SU-DHL-6 (cell line): ENCODE results near the gene PLCB1.

ENCODE experiments used
- EZH2phosphoT487 ChIP-seq: fragments of 200-600 bp; sonication (generic), shearing (Covaris generic); conservative IDR thresholded peaks from 2 replicates; pipeline ENCODE4 v1.6.1; 2018; ENCODE audit warnings: mild to moderate bottlenecking, antibody characterized with exemption, low read length, moderate library complexity, mixed read lengths
- TF ChIP-seq, protein P1 (sequence below): fragments of 200-600 bp; sonication (generic); IDR thresholded peaks from one replicate; pipeline ENCODE4 v1.5.1; 2017; ENCODE audit warnings: antibody characterized with exemption, mild to moderate bottlenecking, low read length, moderate library complexity; ENCODE audit not compliant: insufficient read depth, poor library complexity, severe bottlenecking

GRCh38 chr20:8542110-8542486, 410.0 kb downstream of the PLCB1 start:
- TF ChIP-seq, protein P1, sequence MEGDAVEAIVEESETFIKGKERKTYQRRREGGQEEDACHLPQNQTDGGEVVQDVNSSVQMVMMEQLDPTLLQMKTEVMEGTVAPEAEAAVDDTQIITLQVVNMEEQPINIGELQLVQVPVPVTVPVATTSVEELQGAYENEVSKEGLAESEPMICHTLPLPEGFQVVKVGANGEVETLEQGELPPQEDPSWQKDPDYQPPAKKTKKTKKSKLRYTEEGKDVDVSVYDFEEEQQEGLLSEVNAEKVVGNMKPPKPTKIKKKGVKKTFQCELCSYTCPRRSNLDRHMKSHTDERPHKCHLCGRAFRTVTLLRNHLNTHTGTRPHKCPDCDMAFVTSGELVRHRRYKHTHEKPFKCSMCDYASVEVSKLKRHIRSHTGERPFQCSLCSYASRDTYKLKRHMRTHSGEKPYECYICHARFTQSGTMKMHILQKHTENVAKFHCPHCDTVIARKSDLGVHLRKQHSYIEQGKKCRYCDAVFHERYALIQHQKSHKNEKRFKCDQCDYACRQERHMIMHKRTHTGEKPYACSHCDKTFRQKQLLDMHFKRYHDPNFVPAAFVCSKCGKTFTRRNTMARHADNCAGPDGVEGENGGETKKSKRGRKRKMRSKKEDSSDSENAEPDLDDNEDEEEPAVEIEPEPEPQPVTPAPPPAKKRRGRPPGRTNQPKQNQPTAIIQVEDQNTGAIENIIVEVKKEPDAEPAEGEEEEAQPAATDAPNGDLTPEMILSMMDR = no peak
- no peak for TF ChIP-seq EZH2phosphoT487
